ENCODE measurements around the gene TFEC.

DNA sequence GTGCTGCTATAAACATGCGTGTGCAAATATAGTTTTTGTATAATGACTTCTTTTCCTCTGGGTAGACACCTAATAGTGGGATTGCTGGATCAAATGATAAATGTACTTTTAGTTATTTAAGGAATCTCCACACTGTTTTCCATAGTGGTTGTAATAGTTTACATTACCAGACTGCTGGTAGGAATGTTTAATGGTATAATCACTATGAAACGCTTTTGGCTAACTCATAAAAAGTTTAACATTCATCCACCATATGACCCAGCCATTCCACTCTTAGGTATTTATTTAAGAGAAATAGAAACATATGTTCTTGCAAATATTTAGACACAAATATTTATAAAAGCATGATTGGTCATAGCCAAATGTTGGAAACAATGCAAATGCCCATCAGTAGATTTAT, 32.1 kb upstream of the TFEC start:
- TF ChIP-seq, protein P1, sequence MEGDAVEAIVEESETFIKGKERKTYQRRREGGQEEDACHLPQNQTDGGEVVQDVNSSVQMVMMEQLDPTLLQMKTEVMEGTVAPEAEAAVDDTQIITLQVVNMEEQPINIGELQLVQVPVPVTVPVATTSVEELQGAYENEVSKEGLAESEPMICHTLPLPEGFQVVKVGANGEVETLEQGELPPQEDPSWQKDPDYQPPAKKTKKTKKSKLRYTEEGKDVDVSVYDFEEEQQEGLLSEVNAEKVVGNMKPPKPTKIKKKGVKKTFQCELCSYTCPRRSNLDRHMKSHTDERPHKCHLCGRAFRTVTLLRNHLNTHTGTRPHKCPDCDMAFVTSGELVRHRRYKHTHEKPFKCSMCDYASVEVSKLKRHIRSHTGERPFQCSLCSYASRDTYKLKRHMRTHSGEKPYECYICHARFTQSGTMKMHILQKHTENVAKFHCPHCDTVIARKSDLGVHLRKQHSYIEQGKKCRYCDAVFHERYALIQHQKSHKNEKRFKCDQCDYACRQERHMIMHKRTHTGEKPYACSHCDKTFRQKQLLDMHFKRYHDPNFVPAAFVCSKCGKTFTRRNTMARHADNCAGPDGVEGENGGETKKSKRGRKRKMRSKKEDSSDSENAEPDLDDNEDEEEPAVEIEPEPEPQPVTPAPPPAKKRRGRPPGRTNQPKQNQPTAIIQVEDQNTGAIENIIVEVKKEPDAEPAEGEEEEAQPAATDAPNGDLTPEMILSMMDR (conservative IDR thresholded peaks at IDR 0.05; ENCODE audit: low read depth in 2 of 2), result no peak
- TF ChIP-seq, protein P2, sequence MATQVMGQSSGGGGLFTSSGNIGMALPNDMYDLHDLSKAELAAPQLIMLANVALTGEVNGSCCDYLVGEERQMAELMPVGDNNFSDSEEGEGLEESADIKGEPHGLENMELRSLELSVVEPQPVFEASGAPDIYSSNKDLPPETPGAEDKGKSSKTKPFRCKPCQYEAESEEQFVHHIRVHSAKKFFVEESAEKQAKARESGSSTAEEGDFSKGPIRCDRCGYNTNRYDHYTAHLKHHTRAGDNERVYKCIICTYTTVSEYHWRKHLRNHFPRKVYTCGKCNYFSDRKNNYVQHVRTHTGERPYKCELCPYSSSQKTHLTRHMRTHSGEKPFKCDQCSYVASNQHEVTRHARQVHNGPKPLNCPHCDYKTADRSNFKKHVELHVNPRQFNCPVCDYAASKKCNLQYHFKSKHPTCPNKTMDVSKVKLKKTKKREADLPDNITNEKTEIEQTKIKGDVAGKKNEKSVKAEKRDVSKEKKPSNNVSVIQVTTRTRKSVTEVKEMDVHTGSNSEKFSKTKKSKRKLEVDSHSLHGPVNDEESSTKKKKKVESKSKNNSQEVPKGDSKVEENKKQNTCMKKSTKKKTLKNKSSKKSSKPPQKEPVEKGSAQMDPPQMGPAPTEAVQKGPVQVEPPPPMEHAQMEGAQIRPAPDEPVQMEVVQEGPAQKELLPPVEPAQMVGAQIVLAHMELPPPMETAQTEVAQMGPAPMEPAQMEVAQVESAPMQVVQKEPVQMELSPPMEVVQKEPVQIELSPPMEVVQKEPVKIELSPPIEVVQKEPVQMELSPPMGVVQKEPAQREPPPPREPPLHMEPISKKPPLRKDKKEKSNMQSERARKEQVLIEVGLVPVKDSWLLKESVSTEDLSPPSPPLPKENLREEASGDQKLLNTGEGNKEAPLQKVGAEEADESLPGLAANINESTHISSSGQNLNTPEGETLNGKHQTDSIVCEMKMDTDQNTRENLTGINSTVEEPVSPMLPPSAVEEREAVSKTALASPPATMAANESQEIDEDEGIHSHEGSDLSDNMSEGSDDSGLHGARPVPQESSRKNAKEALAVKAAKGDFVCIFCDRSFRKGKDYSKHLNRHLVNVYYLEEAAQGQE (IDR thresholded peaks at IDR 0.05; ENCODE audit: unreplicated experiment), result no peak
- TF ChIP-seq POLR2AphosphoS5 (IDR thresholded peaks at IDR 0.05; ENCODE audit: low read depth) (no peak), CREB1 (CRISPR knock-in tag; IDR thresholded peaks at IDR 0.05; ENCODE audit: low read depth) (no peak), NANOG (IDR thresholded peaks at IDR 0.05; ENCODE audit: borderline replicate concordance) (no peak), EZH2 (IDR thresholded peaks at IDR 0.05; ENCODE audit: low read depth, unreplicated experiment) (no peak), ZNF114 (CRISPR knock-in tag; IDR thresholded peaks at IDR 0.05) (no peak), ZNF331 (CRISPR knock-in tag; IDR thresholded peaks at IDR 0.05; ENCODE audit: low read depth) (no peak), EZH2phosphoT487 (IDR thresholded peaks at IDR 0.05; ENCODE audit: unreplicated experiment) (no peak), STAT1 (IDR thresholded peaks at IDR 0.05; ENCODE audit: unreplicated experiment) (no peak), JUNB (IDR thresholded peaks at IDR 0.05; ENCODE audit: unreplicated experiment) (no peak)
- TF ChIP-seq, protein P3, sequence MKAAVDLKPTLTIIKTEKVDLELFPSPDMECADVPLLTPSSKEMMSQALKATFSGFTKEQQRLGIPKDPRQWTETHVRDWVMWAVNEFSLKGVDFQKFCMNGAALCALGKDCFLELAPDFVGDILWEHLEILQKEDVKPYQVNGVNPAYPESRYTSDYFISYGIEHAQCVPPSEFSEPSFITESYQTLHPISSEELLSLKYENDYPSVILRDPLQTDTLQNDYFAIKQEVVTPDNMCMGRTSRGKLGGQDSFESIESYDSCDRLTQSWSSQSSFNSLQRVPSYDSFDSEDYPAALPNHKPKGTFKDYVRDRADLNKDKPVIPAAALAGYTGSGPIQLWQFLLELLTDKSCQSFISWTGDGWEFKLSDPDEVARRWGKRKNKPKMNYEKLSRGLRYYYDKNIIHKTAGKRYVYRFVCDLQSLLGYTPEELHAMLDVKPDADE (IDR thresholded peaks at IDR 0.05), result no peak
- TF ChIP-seq, protein P4, sequence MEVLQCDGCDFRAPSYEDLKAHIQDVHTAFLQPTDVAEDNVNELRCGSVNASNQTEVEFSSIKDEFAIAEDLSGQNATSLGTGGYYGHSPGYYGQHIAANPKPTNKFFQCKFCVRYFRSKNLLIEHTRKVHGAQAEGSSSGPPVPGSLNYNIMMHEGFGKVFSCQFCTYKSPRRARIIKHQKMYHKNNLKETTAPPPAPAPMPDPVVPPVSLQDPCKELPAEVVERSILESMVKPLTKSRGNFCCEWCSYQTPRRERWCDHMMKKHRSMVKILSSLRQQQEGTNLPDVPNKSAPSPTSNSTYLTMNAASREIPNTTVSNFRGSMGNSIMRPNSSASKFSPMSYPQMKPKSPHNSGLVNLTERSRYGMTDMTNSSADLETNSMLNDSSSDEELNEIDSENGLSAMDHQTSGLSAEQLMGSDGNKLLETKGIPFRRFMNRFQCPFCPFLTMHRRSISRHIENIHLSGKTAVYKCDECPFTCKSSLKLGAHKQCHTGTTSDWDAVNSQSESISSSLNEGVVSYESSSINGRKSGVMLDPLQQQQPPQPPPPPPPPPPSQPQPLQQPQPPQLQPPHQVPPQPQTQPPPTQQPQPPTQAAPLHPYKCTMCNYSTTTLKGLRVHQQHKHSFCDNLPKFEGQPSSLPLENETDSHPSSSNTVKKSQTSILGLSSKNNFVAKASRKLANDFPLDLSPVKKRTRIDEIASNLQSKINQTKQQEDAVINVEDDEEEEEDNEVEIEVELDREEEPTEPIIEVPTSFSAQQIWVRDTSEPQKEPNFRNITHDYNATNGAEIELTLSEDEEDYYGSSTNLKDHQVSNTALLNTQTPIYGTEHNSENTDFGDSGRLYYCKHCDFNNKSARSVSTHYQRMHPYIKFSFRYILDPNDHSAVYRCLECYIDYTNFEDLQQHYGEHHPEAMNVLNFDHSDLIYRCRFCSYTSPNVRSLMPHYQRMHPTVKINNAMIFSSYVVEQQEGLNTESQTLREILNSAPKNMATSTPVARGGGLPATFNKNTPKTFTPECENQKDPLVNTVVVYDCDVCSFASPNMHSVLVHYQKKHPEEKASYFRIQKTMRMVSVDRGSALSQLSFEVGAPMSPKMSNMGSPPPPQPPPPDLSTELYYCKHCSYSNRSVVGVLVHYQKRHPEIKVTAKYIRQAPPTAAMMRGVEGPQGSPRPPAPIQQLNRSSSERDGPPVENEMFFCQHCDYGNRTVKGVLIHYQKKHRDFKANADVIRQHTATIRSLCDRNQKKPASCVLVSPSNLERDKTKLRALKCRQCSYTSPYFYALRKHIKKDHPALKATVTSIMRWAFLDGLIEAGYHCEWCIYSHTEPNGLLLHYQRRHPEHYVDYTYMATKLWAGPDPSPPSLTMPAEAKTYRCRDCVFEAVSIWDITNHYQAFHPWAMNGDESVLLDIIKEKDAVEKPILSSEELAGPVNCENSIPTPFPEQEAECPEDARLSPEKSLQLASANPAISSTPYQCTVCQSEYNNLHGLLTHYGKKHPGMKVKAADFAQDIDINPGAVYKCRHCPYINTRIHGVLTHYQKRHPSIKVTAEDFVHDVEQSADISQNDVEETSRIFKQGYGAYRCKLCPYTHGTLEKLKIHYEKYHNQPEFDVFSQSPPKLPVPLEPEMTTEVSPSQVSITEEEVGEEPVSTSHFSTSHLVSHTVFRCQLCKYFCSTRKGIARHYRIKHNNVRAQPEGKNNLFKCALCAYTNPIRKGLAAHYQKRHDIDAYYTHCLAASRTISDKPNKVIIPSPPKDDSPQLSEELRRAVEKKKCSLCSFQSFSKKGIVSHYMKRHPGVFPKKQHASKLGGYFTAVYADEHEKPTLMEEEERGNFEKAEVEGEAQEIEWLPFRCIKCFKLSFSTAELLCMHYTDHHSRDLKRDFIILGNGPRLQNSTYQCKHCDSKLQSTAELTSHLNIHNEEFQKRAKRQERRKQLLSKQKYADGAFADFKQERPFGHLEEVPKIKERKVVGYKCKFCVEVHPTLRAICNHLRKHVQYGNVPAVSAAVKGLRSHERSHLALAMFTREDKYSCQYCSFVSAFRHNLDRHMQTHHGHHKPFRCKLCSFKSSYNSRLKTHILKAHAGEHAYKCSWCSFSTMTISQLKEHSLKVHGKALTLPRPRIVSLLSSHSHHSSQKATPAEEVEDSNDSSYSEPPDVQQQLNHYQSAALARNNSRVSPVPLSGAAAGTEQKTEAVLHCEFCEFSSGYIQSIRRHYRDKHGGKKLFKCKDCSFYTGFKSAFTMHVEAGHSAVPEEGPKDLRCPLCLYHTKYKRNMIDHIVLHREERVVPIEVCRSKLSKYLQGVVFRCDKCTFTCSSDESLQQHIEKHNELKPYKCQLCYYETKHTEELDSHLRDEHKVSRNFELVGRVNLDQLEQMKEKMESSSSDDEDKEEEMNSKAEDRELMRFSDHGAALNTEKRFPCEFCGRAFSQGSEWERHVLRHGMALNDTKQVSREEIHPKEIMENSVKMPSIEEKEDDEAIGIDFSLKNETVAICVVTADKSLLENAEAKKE (CRISPR knock-in tag; IDR thresholded peaks at IDR 0.05), result no peak

Data from GM23338 (cell line).